ENCODE data around the gene PROB1.

- TF ChIP-seq CTCF (optimal IDR thresholded peaks at IDR 0.05 in 1 of 3, IDR thresholded peaks at IDR 0.05 in 1 of 3, conservative IDR thresholded peaks at IDR 0.05 in 1 of 3; ENCODE audit: extremely low read depth in 1 of 3, insufficient read depth in 2 of 3, low read length in 3 of 3) (no peak), EZH2 (IDR thresholded peaks at IDR 0.05; ENCODE audit: low read length) (no peak)
Measured at GRCh38 chr5:139383993-139384590, 10.8 kb downstream of the PROB1 start.
